Activated CD8-positive, alpha-beta memory T cell treated with anti-CD3 and anti-CD28 coated beads for 24 hours (primary cell): ENCODE measurements around the gene ATXN1.
"Not testable (repeated sequence)": the region's sequence is repeated elsewhere in the genome, so short reads cannot be mapped to it uniquely, and the experiment has no call there.

Experiments
- DNase-seq: peaks from one replicate; pipeline ENCODE4 v3.0.0-alpha.2; 2020

Gene ATXN1

GRCh38 chr6:16635810-16636602, 125.3 kb downstream of the ATXN1 start:
- DNase-seq: no peak

GRCh38 chr6:16635291-16635809, 125.9 kb downstream of the ATXN1 start:
- no peak for DNase-seq

- no peak for DNase-seq
These were observed 126.4 kb downstream of the ATXN1 start for GRCh38 chr6:16634855-16635254.

DNA sequence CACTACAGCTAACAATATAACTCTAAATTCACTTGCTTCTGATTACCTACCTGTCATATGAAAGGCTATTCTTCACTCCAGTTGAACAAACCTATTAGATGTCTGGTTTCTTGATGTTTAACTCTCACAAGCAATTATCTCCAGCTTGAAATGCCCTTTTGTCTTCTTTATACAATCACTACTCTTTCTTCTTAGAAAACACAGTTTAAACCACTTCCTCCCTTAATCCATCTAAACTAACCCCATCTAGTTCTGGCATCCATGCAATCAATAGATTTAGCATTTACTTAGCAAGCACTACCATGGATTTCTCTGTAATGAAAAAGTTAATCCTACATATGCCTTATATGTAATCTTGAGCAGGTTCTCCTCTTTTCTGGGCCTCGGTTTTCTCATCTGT, 127.3 kb downstream of the ATXN1 start:
- no peak for DNase-seq

GRCh38 chr6:16633465-16633864, 127.8 kb downstream of the ATXN1 start:
- no peak for DNase-seq

- no peak for DNase-seq
These were observed 129.2 kb downstream of the ATXN1 start for GRCh38 chr6:16632101-16632500.

DNA sequence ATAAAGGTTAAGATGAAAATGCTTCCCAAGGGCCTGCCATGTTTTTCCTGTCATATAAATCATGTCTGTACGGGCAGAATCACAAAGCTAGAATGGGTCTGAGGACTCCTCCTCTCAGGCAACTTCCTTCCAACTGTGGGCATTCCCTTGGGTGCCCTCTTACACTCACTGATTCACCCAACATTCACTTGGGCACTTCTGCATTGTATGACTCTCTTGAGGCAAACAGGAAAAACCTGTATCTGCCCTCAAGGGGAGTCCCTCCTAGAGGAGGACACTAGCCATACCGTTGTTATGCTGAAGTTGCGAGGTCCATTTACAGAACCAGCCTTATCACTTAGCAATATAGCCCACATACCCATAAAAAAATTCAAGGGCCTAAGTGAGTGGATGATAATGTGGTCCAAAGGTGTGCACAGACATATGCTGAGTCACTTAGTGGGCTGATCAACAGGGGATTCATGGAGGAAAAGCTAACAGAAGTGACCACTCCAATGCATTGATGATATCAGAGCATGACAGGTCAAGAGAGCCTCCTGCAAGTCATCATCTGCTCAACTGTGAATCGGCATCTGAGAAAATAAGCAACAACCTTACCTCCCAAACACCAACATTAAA, 131.1 kb downstream of the ATXN1 start:
- no peak for DNase-seq

DNA sequence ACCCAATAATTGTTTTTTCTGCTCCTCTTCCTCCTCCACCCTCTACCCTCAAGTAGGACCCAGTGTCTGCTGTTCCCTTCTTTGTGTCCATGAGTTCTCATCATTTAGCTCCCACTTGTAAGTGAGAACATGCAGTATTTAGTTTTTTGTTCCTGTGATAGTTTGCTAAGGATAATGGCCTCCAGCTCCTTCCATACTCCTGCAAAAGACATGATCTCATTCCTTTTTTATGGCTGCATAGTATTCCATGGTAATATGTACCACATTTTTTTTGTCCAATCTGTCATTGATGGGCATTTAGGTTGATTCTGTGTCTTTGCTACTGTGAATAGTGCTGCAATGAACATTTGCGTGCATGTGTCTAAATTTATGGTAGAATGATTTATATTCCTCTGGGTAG, 132.7 kb downstream of the ATXN1 start:
- DNase-seq: not testable (repeated sequence)

GRCh38 chr6:16626650-16627049, 134.6 kb downstream of the ATXN1 start:
- DNase-seq: no peak

- no peak for DNase-seq
These were observed 135.7 kb downstream of the ATXN1 start for GRCh38 chr6:16625291-16626265.

GRCh38 chr6:16624636-16625290, 136.5 kb downstream of the ATXN1 start:
- DNase-seq: no peak

DNA sequence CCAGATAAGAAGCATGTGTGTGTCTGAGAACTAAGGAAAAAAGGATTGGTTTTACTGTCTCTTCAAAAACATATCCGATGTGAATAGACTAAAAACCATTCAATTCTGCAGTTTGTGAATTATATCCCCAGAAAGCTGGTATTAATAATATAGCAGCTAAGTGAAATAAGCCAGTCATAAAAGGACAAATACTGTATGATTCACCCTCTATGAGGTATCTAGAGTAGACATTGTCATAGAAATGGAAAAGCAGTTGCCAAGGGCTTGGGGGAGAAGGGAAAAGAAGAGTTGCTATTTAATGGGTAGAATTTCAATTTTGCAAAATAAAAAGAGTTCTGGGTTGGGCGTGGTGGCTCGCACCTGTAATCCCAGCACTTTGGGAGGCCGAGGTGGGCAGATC, 137.5 kb downstream of the ATXN1 start:
- no peak for DNase-seq

GRCh38 chr6:16623029-16623653, 138.1 kb downstream of the ATXN1 start:
- DNase-seq: no peak

- no peak for DNase-seq
These were observed 139.1 kb downstream of the ATXN1 start for GRCh38 chr6:16622193-16622592.

- no peak for DNase-seq
These were observed 140.3 kb downstream of the ATXN1 start for GRCh38 chr6:16621002-16621401.

DNA sequence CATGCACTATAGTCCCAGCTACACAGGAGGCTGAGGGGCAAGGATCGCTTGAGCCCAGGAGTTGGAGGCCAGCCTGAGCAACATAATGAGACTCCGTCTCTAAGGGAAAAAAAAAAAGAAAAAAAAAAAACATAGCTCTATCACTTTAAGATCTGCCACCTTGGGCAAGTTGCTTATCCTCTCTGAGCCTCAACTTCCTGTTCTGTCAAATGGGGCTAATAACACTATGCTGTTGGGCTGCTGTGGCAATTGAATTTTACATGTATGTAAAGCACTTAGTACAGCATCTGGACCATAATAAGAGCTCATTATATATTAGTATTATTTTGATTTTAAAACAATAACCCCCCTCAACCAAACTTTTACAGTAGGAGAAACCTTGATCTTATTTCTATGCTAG, 141.5 kb downstream of the ATXN1 start:
- DNase-seq: no peak

DNA sequence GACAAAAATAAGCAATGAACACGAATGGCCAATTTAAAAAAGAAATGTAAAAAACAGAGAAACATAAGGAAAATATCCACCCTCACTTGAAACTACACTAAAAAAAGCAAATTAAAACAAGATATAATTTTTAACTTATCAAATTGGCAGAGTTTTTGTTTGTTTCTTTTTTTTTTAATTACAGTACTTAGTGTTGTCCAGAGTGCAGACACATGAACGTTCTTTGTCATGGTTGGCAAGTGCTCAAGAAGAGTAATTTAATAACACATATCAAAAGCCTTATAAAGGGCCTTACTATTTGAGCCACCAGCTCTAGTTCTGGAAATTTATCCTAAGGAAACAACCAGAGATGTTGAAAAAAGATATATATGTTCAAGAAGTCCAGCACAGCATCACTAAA, 142.3 kb downstream of the ATXN1 start:
- DNase-seq: no peak

DNA sequence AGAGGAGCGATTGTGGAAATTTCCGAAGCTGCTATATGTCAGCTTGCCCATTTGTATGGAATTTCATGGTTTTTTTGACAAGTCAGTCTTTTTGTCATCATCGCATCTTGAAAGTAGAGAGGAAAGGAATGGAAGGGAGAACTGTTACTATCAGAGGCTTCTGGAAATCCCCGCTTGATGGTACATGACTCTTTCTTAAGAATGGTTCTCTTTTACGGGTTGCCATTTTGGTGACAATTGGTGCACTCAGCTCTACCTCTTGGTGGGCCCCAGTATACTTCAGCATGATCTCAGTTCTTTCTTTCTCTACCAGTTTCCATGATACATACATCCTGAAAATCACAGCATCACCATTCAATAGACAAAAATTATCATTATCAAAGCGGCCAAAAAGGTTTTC, 146.0 kb downstream of the ATXN1 start:
- not testable (repeated sequence) for DNase-seq

GRCh38 chr6:16614143-16614542, 147.1 kb downstream of the ATXN1 start:
- DNase-seq: not testable (repeated sequence)

DNA sequence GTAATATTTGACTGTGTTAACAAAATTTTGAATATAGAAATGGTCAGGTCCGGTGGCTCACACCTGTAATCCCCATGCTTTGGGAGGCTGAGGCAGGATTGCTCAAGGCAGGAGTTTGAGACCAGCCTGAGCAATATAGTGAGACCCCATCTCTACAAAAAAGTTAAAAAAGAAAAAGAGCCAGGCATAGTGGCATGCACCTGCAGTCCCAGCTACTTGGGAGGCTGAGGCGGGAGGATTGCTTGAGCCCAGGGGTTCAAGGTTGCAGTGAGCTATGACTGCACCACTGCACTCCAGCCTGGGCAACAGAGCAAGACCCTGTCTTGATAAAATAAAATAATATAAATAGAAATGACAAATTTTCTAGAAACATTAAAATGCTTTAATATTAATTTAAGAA, 147.8 kb downstream of the ATXN1 start:
- DNase-seq: not testable (repeated sequence)

DNA sequence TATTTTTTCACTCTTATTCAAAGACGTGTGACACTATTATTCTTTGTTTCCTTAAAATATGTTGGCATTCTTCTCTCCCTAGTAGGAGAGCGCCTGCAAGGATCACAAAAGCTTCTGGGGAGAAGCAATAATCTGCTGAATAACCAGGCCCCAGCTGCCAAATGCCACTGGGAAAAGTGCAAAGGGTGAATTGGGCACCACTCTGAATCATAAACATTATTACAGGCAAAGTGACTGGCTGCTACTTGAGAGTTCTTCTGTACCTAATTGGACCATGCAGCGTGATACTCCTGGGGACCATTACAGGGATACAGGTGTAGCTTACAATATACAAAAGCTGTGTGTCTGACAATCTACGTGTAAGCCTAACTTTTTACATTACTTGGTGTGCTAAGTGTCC, 152.8 kb downstream of the ATXN1 start:
- DNase-seq: no peak

DNA sequence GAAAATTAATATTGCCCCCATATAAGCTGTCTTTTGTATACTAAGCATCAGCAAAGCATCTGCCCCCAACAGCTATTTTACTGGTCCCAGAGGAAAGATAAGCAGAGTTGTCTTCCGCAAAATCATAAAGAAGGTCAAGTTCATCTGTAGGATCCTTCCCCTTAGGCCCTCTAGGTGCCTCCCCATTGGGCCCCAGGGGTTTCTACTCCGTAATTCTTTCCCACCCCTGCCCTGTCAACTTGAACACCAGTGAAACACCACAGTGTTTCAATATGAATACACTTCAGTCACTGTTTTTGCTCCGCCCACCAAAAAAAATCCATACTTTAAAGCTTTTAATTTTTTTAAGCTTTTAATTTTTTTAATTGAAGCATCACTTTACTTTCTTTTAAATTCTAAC, 159.2 kb downstream of the ATXN1 start:
- DNase-seq: no peak
